ENCODE data around the gene KMO. TPM values are rescaled to one million over a fixed set of nuclear protein-coding genes. Genes with fewer than 3 reads are reported as not detected.
A peak's percentile ranks its signal among the peaks of the same experiment; 100 is the strongest.

The KMO gene
- total and polyA plus RNA-seq, 2 of the 4 experiments (the other 2 are of a cell fraction): not detected

- no peak overlapping the region for H2AK5ac ChIP-seq (ENCODE audit: low read depth, low read length)
- no peak overlapping the region for H3K56ac ChIP-seq (ENCODE audit: extremely low read depth, insufficient read depth, low read length)
- no TSS peak for BruUV-seq (replicated peaks)
- no peak overlapping the region; the same call in 1 of the 2 replicates for H3K4me2 ChIP-seq (ENCODE audit: low read depth, low read length)
- no peak overlapping the region for H2AK9ac ChIP-seq (replicated peaks; ENCODE audit: low read depth, low read length, poor library complexity)
- POLR2A ChIA-PET (ENCODE audit: unreplicated experiment): no interaction called here
- H2BK120ac ChIP-seq (ENCODE audit: low read depth, low read length): no peak overlapping the region
- no peak overlapping the region for H3K9ac ChIP-seq (ENCODE audit: low read depth, low read length)
- H3K4me1 ChIP-seq (ENCODE audit: control insufficient read depth, insufficient read depth, low read length): no peaks in the 10 kb centered on the region
- no peaks in the 10 kb centered on the region for H3K79me1 ChIP-seq (ENCODE audit: low read depth in 1 of 2, low read length in 2 of 2)
- H4K91ac ChIP-seq (ENCODE audit: insufficient read depth, low read depth, low read length): no peak overlapping the region
- no peak overlapping the region for H3K18ac ChIP-seq (ENCODE audit: low read depth, low read length)
- CTCF ChIA-PET: interaction anchor here (0.7 kb wide), 1 partner anchor 305 kb away, joined by 3 read pairs; no protein-coding TSS in a partner anchor
- H3K9me1 ChIP-seq (ENCODE audit: insufficient read depth, low read length): no peaks in the 10 kb centered on the region
- dilution Hi-C loops (cut with HindIII; ENCODE audit: low sequenced_read_pairs, unreplicated experiment): no loop called here
- H2BK20ac ChIP-seq (ENCODE audit: low read depth, low read length): no peak overlapping the region
- 0% methylated on average over 1 of the region's 1 CpG; no CpG with 5 or more reads in 1 of the 2 experiments for WGBS, 2 experiments (ENCODE audit: extremely low coverage in 2 of 2, insufficient read length in 1 of 2)
- intact Hi-C loops (cut with micrococcal nuclease): loop anchor here (5.0 to 10.0 kb wide), 2 partner anchors 41 to 1788 kb away; no protein-coding TSS in a partner anchor
- H3K23ac ChIP-seq (ENCODE audit: low read depth, low read length): no peak overlapping the region
- H2BK5ac ChIP-seq (ENCODE audit: low read depth, low read length, poor library complexity, severe bottlenecking): no peak overlapping the region
- TF ChIP-seq MXI1 (IDR thresholded peaks at IDR 0.05; ENCODE audit: borderline replicate concordance, low read depth, low read length) (no peak), MAZ (IDR thresholded peaks at IDR 0.05; ENCODE audit: borderline replicate concordance, low read depth, low read length) (no peak), SMC3 (IDR thresholded peaks at IDR 0.05; ENCODE audit: low read depth, low read length) (no peak)
- no peak overlapping the region for H4K8ac ChIP-seq (ENCODE audit: low read depth in 2 of 2, low read length in 2 of 2)
- no peaks in the 10 kb centered on the region for H3K36me3 ChIP-seq (ENCODE audit: control insufficient read depth, insufficient read depth, low read length)
- no peak overlapping the region for H3K14ac ChIP-seq (replicated peaks; ENCODE audit: low read depth, low read length)
- ATAC-seq (ENCODE audit: low read depth): peak; percentile 51; the same call in 1 of the 2 replicates
- H4K20me1 ChIP-seq (ENCODE audit: insufficient read depth, low read length): no peaks in the 10 kb centered on the region
- H3K27me3 ChIP-seq (ENCODE audit: control insufficient read depth, insufficient read depth, low read length): peaks cover 7% of the 10 kb centered on the region
- H3K27ac ChIP-seq (ENCODE audit: insufficient read depth, low read length): no peak overlapping the region
- H3K9me3 ChIP-seq (ENCODE audit: control insufficient read depth, insufficient read depth, low read length): no peaks in the 10 kb centered on the region
- DNase-seq: peak; percentile 5
- H2AFZ ChIP-seq (replicated peaks; ENCODE audit: low read length, poor library complexity): no peak overlapping the region
- in situ Hi-C loops (cut with MboI; ENCODE audit: low sequenced_read_pairs): loop anchor here (25.0 kb wide), 1 partner anchor 451 kb away; the partner anchor contains the start of gene MAP1LC3C
- H3K4me3 ChIP-seq (ENCODE audit: insufficient read depth, low read depth, low read length): no peak overlapping the region
- no peak overlapping the region for H2BK15ac ChIP-seq (ENCODE audit: low read depth, low read length)
- no peak overlapping the region for H3K4ac ChIP-seq (ENCODE audit: low read depth, low read length)
- no peak overlapping the region for H4K5ac ChIP-seq (ENCODE audit: low read depth, low read length)
Observed at GRCh38 chr1:241536304-241536703, 4.1 kb downstream of the KMO start.

Measured in IMR-90 (cell line).